MCF 10A (cell line): ENCODE data around the gene LACTB. TPM values are rescaled to one million over a fixed set of nuclear protein-coding genes. Genes with fewer than 3 reads are reported as not detected.

Experiments used
- BruUV-seq: library from RNA; stranded (reverse); fragments of 400-500 nt; replicated peaks from 2 replicates; lab custom pipeline; 2021; lab: Mats Ljungman, UMichigan
- CTCF ChIA-PET: fragments of 300-600 bp; sonication (Branson Sonifier 250); formaldehyde crosslinking; extraction: SDS; loops from one replicate; lab custom pipeline; 2021; ENCODE audit warnings: antibody characterized with exemption, inconsistent platforms; lab: Yijun Ruan, JAX
- POLR2A ChIA-PET: fragments of 300-600, 350-650 bp; sonication (Branson Sonifier 250); formaldehyde crosslinking; extraction: SDS; loops from one replicate; lab custom pipeline; 2020; ENCODE audit warnings: antibody characterized with exemption, inconsistent platforms; lab: Yijun Ruan, JAX
- DNase-seq: peaks from one replicate; pipeline ENCODE4 v3.0.0-alpha.2; 2018; ENCODE audit not compliant: unreplicated experiment
- H3K27ac Mint-ChIP-seq: one replicate; pipeline ENCODE4 v1.8.0; 2022; ENCODE audit warnings: mild to moderate bottlenecking, low read depth, mixed read lengths; ENCODE audit not compliant: unreplicated experiment
- H3K27me3 Mint-ChIP-seq: one replicate; pipeline ENCODE4 v1.8.0; 2022; ENCODE audit warnings: mixed read lengths; ENCODE audit not compliant: insufficient read depth, unreplicated experiment
- H3K36me3 Mint-ChIP-seq: one replicate; pipeline ENCODE4 v1.8.0; 2022; ENCODE audit warnings: mild to moderate bottlenecking, moderate library complexity, mixed read lengths; ENCODE audit not compliant: insufficient read depth, unreplicated experiment
- H3K4me1 Mint-ChIP-seq: one replicate; pipeline ENCODE4 v1.8.0; 2022; ENCODE audit warnings: mixed read lengths; ENCODE audit not compliant: insufficient read depth, unreplicated experiment
- H3K4me3 Mint-ChIP-seq: one replicate; pipeline ENCODE4 v1.8.0; 2022; ENCODE audit warnings: mild to moderate bottlenecking, moderate library complexity, mixed read lengths; ENCODE audit not compliant: unreplicated experiment
- H3K9me3 Mint-ChIP-seq: one replicate; pipeline ENCODE4 v1.8.0; 2022; ENCODE audit warnings: mixed read lengths; ENCODE audit not compliant: unreplicated experiment
- CTCF ChIP-seq: fragments of 200-600 bp; IDR thresholded peaks from one replicate; pipeline ENCODE4 v1.8.0; 2022; ENCODE audit warnings: antibody characterized with exemption, mild to moderate bottlenecking; ENCODE audit not compliant: unreplicated experiment
- intact Hi-C: fragments of 100-400 bp; cut with micrococcal nuclease; formaldehyde crosslinking; loops from 2 replicates; pipeline ENCODE4 v1.14.1; 2022
- total RNA-seq: library from RNA; stranded (reverse); gene quantifications from 2 replicates; pipeline ENCODE4 v1.2.3, GENCODE V29; 2022

LACTB gene
- total RNA-seq, 1 experiment from 2014 or later, result 9.9 TPM

GRCh38 chr15:63089260-63090043 lies 32.2 kb upstream of the LACTB start:
- POLR2A ChIA-PET, result interaction anchor here (0.5 to 1.1 kb wide), 4 partner anchors 8 to 275 kb away, joined by 3 to 5 read pairs (median 4); no protein-coding TSS in a partner anchor
- TF ChIP-seq CTCF, result no peak
- no peaks in the 10 kb centered on the region for H3K27me3 Mint-ChIP-seq
- H3K9me3 Mint-ChIP-seq, result no peaks in the 10 kb centered on the region
- no peaks in the 10 kb centered on the region for H3K4me1 Mint-ChIP-seq
- no peaks in the 10 kb centered on the region for H3K36me3 Mint-ChIP-seq
- CTCF ChIA-PET, result interaction anchor here (0.5 to 8.4 kb wide), 8 partner anchors 11 to 307 kb away, joined by 3 to 109 read pairs (median 4); no protein-coding TSS in a partner anchor
- BruUV-seq, result no TSS peak
- no peak overlapping the region for H3K4me3 Mint-ChIP-seq
- no peak overlapping the region for H3K27ac Mint-ChIP-seq
- DNase-seq, result peak; percentile 45
- intact Hi-C loops, result loop anchor here (5.0 to 10.0 kb wide), 2 partner anchors 697 to 1015 kb away; partner anchors contain the start of gene TLN2

- no peaks in the 10 kb centered on the region for H3K27me3 Mint-ChIP-seq
- no peak overlapping the region for H3K4me3 Mint-ChIP-seq
- no peaks in the 10 kb centered on the region for H3K4me1 Mint-ChIP-seq
- intact Hi-C loops, result loop anchor here (5.0 to 10.0 kb wide), 2 partner anchors 698 to 1016 kb away; partner anchors contain the start of gene TLN2
- no peak for TF ChIP-seq CTCF
- H3K9me3 Mint-ChIP-seq, result no peaks in the 10 kb centered on the region
- ChIA-PET CTCF (interaction anchor here (1.7 to 8.4 kb wide), 2 partner anchors 44 to 52 kb away, joined by 4 to 109 read pairs; no protein-coding TSS in a partner anchor), POLR2A (interaction anchor here (0.8 to 1.1 kb wide), 3 partner anchors 9 to 45 kb away, joined by 3 to 5 read pairs (median 5); no protein-coding TSS in a partner anchor)
- no peaks in the 10 kb centered on the region for H3K36me3 Mint-ChIP-seq
- DNase-seq, result no peak
- H3K27ac Mint-ChIP-seq, result no peak overlapping the region
- no TSS peak for BruUV-seq
These were observed 31.2 kb upstream of the LACTB start for GRCh38 chr15:63090472-63090871.

- intact Hi-C loops, result loop anchor here (5.0 to 10.0 kb wide), 2 partner anchors 699 to 1016 kb away; partner anchors contain the start of gene TLN2
- Mint-ChIP-seq H3K27me3 (no peaks in the 10 kb centered on the region), H3K9me3 (no peaks in the 10 kb centered on the region), H3K27ac (no peak overlapping the region), H3K36me3 (no peaks in the 10 kb centered on the region), H3K4me1 (no peaks in the 10 kb centered on the region), H3K4me3 (no peak overlapping the region)
- ChIA-PET CTCF (interaction anchor here (1.7 to 8.4 kb wide), 3 partner anchors 44 to 244 kb away, joined by 4 to 109 read pairs (median 35); no protein-coding TSS in a partner anchor), POLR2A (no interaction called here)
- no TSS peak for BruUV-seq
- no peak for DNase-seq
- TF ChIP-seq CTCF, result no peak
These were observed 30.8 kb upstream of the LACTB start for GRCh38 chr15:63090887-63091286.
